K562 (cell line): ENCODE results near the gene SLC44A5. TPM values are rescaled to one million over a fixed set of nuclear protein-coding genes. Genes with fewer than 3 reads are reported as not detected.

Experiments
- ATAC-seq: fragments of 200-7000 bp; cut with Tn5 transposase; 3 replicates; pipeline ENCODE4 v1.9.1; 2020; ENCODE audit warnings: moderate library complexity
- BruUV-seq: library from RNA; stranded (reverse); fragments of 400-500 nt; replicated peaks from 2 replicates; lab custom pipeline; 2021; lab: Mats Ljungman, UMichigan
- CTCF ChIA-PET: fragments of 300-600 bp; formaldehyde crosslinking; extraction: SDS; loops from one replicate; lab custom pipeline; 2021; ENCODE audit warnings: low intra/inter-chr PET ratio; lab: Yijun Ruan, JAX
- POLR2A ChIA-PET: fragments of 300-600, 350-650 bp; sonication (Branson Sonifier 250); formaldehyde crosslinking; extraction: SDS; loops from one replicate; lab custom pipeline; 2021; ENCODE audit warnings: antibody characterized with exemption, inconsistent platforms; lab: Yijun Ruan, JAX
- DNase-seq, 4 experiments: peaks; one replicate each; pipeline versions ENCODE4 v3.0.0 to v3.0.0-alpha.2; 2011 to 2018; ENCODE audit warnings: low spot score in 3 of 4, mixed read lengths in 3 of 4; ENCODE audit errors: extremely low read depth in 1 of 4
- FAIRE-seq: peaks from 2 replicates; lab custom pipeline; 2011; peaks lifted over from hg19 to GRCh38; lab: Jason Lieb, UNC
- H2AFZ ChIP-seq: 2 replicates; pipeline ENCODE4 v1.6.0; 2011; ENCODE audit warnings: low read depth, low read length, control low read depth, inconsistent platforms
- H3K27ac ChIP-seq: fragments of 200-600 bp; 3 replicates; pipeline ENCODE4 v1.8.0; 2011; ENCODE audit warnings: low read depth, mild to moderate bottlenecking, control low read depth, inconsistent platforms, low read length, moderate library complexity, mixed read lengths; ENCODE audit errors: extremely low read depth
- H3K27me3 ChIP-seq, 2 experiments: fragments of 300-600 bp in 1 of 2; 2 replicates in 1 of 2; 3 replicates in 1 of 2; pipeline versions ENCODE4 v1.6.0 to v1.8.0; 2011; ENCODE audit warnings: inconsistent platforms in 2 of 2, low read length in 2 of 2, mild to moderate bottlenecking in 1 of 2, mixed read lengths in 1 of 2, moderate library complexity in 1 of 2; ENCODE audit not compliant: control insufficient read depth in 2 of 2, insufficient read depth in 2 of 2
- H3K36me3 ChIP-seq: fragments of 300-600 bp; 3 replicates; pipeline ENCODE4 v1.8.0; 2011; ENCODE audit warnings: mild to moderate bottlenecking, low read length, inconsistent platforms; ENCODE audit not compliant: control insufficient read depth, insufficient read depth
- H3K4me1 ChIP-seq, 2 experiments: fragments of 200-600 bp in 1 of 2; replicated peaks in 1 of 2; 2 replicates in 1 of 2; 3 replicates in 1 of 2; pipeline versions ENCODE4 v1.5.1 to v1.8.0; 2011; ENCODE audit warnings: inconsistent platforms in 2 of 2, low read length in 2 of 2, mild to moderate bottlenecking in 1 of 2, mixed read lengths in 1 of 2, moderate library complexity in 1 of 2; ENCODE audit not compliant: control insufficient read depth in 2 of 2, insufficient read depth in 2 of 2
- H3K4me2 ChIP-seq: 2 replicates; pipeline ENCODE4 v1.6.1; 2011; ENCODE audit warnings: low read length, control low read depth, inconsistent platforms, mixed read lengths; ENCODE audit not compliant: insufficient read depth
- H3K4me3 ChIP-seq: fragments of 200-600 bp; sonication (generic), shearing (Covaris generic); 2 replicates; pipeline ENCODE4 v1.5.1; 2016; ENCODE audit warnings: control low read depth, inconsistent platforms
- H3K79me2 ChIP-seq: fragments of 200-600 bp; 3 replicates; pipeline ENCODE4 v1.8.0; 2011; ENCODE audit warnings: low read length, inconsistent platforms; ENCODE audit not compliant: control insufficient read depth, insufficient read depth
- H3K9ac ChIP-seq, 2 experiments: 2 replicates each; pipeline versions ENCODE4 v1.6.0 to v1.6.1; 2011; ENCODE audit warnings: low read depth in 2 of 2, low read length in 2 of 2, control low read depth in 1 of 2, inconsistent platforms in 1 of 2, mild to moderate bottlenecking in 1 of 2, mixed read lengths in 1 of 2; ENCODE audit not compliant: insufficient read depth in 1 of 2
- H3K9me1 ChIP-seq: one replicate; pipeline ENCODE4 v1.6.0; 2011; ENCODE audit warnings: inconsistent platforms, mild to moderate bottlenecking, low read length, moderate library complexity; ENCODE audit not compliant: control insufficient read depth, insufficient read depth
- H3K9me3 ChIP-seq: replicated peaks from 2 replicates; pipeline ENCODE4 v1.5.1; 2011; ENCODE audit warnings: low read depth, low read length, inconsistent platforms; ENCODE audit not compliant: control insufficient read depth, insufficient read depth
- H4K20me1 ChIP-seq: replicated peaks from 2 replicates; pipeline ENCODE4 v1.6.1; 2011; ENCODE audit warnings: low read length, inconsistent platforms, mixed read lengths; ENCODE audit not compliant: control insufficient read depth, insufficient read depth
- ARID4B ChIP-seq: sonication (generic); formaldehyde crosslinking; IDR thresholded peaks from 2 replicates; pipeline ENCODE4 v1.8.0; 2022; ENCODE audit warnings: mild to moderate bottlenecking, missing genetic modification reagents
- ATF3 ChIP-seq, 2 experiments: fragments of 450-650 bp in 1 of 2; sonication (generic) in 1 of 2; formaldehyde crosslinking in 1 of 2; IDR thresholded peaks in 1 of 2; conservative IDR thresholded peaks in 1 of 2; 2 replicates each; pipeline versions ENCODE4 v1.6.1 to v1.8.1; 2016 to 2023; ENCODE audit warnings: mild to moderate bottlenecking in 2 of 2, moderate library complexity in 2 of 2, inconsistent platforms in 1 of 2, missing genetic modification reagents in 1 of 2
- CC2D1A ChIP-seq: fragments of 450-650 bp; IDR thresholded peaks from 2 replicates; pipeline ENCODE4 v1.6.1; 2017; ENCODE audit warnings: mild to moderate bottlenecking
- RNF2 ChIP-seq: sonication (generic); IDR thresholded peaks from 2 replicates; pipeline ENCODE4 v1.6.1; 2016
- SP1 ChIP-seq: sonication (generic); formaldehyde crosslinking; IDR thresholded peaks from 2 replicates; pipeline ENCODE4 v1.8.1; 2022; ENCODE audit warnings: mild to moderate bottlenecking, missing genetic modification reagents
- ZNF175 ChIP-seq: fragments of 200-800 bp; sonication (Bioruptor generic); IDR thresholded peaks from 2 replicates; pipeline ENCODE4 v1.6.1; 2016; ENCODE audit warnings: low read depth, mild to moderate bottlenecking, missing genetic modification characterization, missing compliant biosample characterization
- ZNF311 ChIP-seq: fragments of 250-450 bp; sonication (Bioruptor Pico); IDR thresholded peaks from 2 replicates; pipeline ENCODE4 v1.4.0; 2020; ENCODE audit warnings: mild to moderate bottlenecking, moderate library complexity
- WGBS: fragments of 100-300 bp; shearing (Covaris generic); methylation state at CpG from one replicate; pipeline ENCODE4 v1.1.6; 2016; ENCODE audit warnings: low coverage, mixed read lengths; ENCODE audit not compliant: insufficient coverage; ENCODE audit errors: missing lambda C conversion rate; 5-methylcytosine and 5-hydroxymethylcytosine counted together
- in situ Hi-C: fragments of 300-500 bp; cut with MboI; formaldehyde crosslinking; loops from 4 replicates; pipeline ENCODE4 v1.15.0; 2018; ENCODE audit warnings: inconsistent platforms, mixed read lengths
- intact Hi-C: fragments of 100-400 bp; cut with micrococcal nuclease; formaldehyde crosslinking; loops from 2 replicates; pipeline ENCODE4 v1.14.2; 2022
- polyA plus RNA-seq, 8 experiments: library from polyadenylated mRNA; depleted of rRNA in 4 of 8; stranded (reverse) in 5 of 8; unstranded in 3 of 8; fragments of >200 nt; fragmentation: Nextera tagmentation in 2 of 8; fragmentation: Illumina TruSeq in 1 of 8; extraction: Ambion mirVana in 2 of 8; extraction: Trizol in 1 of 8; gene quantifications; 2 replicates each; pipeline versions ENCODE4 v1.2.1 to v1.2.3, GENCODE V29; 2011 to 2014; ENCODE audit warnings: inconsistent platforms in 1 of 8, missing spikeins in 1 of 8
- total RNA-seq, 7 experiments: library from RNA; depleted of rRNA in 6 of 7; stranded (reverse); fragments of >200 nt in 6 of 7; fragmentation: Illumina TruSeq in 2 of 7; extraction: Trizol in 2 of 7; gene quantifications; 2 replicates each; pipeline versions ENCODE4 v1.2.1 to v1.2.3, GENCODE V29; 2011 to 2021; ENCODE audit warnings: low replicate concordance in 1 of 7
- TF ChIP-seq, protein P1 (sequence below): fragments of 450-650 bp; IDR thresholded peaks from 2 replicates; pipeline ENCODE4 v1.6.1; 2016
- TF ChIP-seq, protein P2 (sequence below), 2 experiments: fragments of 450-650 bp in 1 of 2; IDR thresholded peaks; 2 replicates each; pipeline ENCODE4 v1.6.1; 2011 to 2017; ENCODE audit warnings: low read depth in 2 of 2, antibody characterized with exemption in 1 of 2, borderline replicate concordance in 1 of 2, low read length in 1 of 2, mild to moderate bottlenecking in 1 of 2, mixed read lengths in 1 of 2; ENCODE audit not compliant: control insufficient read depth in 1 of 2
- TF ChIP-seq, protein P3 (sequence below), 2 experiments: fragments of 200-800 bp in 1 of 2; sonication (Bioruptor generic) in 1 of 2; sonication (generic) in 1 of 2; formaldehyde crosslinking in 1 of 2; IDR thresholded peaks in 1 of 2; conservative IDR thresholded peaks in 1 of 2; 2 replicates each; pipeline versions ENCODE4 v1.5.0 to v1.6.1; 2016 to 2020; ENCODE audit warnings: missing compliant biosample characterization in 1 of 2, missing genetic modification characterization in 1 of 2, missing genetic modification reagents in 1 of 2

SLC44A5 gene
- total and polyA plus RNA-seq, 9 of the 15 experiments (the other 6 are each of a cell fraction or from before 2014, with no cell fraction given), result 1.2 to 10.1 (median 3.2) TPM

- BruUV-seq, result no TSS peak
- H3K36me3 ChIP-seq, result no peaks in the 10 kb centered on the region
- no peak for ATAC-seq
- no peak for TF ChIP-seq SP1 (CRISPR knock-in tag)
- TF ChIP-seq, protein P1, sequence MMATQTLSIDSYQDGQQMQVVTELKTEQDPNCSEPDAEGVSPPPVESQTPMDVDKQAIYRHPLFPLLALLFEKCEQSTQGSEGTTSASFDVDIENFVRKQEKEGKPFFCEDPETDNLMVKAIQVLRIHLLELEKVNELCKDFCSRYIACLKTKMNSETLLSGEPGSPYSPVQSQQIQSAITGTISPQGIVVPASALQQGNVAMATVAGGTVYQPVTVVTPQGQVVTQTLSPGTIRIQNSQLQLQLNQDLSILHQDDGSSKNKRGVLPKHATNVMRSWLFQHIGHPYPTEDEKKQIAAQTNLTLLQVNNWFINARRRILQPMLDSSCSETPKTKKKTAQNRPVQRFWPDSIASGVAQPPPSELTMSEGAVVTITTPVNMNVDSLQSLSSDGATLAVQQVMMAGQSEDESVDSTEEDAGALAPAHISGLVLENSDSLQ, result no peak
- TF ChIP-seq, protein P2, sequence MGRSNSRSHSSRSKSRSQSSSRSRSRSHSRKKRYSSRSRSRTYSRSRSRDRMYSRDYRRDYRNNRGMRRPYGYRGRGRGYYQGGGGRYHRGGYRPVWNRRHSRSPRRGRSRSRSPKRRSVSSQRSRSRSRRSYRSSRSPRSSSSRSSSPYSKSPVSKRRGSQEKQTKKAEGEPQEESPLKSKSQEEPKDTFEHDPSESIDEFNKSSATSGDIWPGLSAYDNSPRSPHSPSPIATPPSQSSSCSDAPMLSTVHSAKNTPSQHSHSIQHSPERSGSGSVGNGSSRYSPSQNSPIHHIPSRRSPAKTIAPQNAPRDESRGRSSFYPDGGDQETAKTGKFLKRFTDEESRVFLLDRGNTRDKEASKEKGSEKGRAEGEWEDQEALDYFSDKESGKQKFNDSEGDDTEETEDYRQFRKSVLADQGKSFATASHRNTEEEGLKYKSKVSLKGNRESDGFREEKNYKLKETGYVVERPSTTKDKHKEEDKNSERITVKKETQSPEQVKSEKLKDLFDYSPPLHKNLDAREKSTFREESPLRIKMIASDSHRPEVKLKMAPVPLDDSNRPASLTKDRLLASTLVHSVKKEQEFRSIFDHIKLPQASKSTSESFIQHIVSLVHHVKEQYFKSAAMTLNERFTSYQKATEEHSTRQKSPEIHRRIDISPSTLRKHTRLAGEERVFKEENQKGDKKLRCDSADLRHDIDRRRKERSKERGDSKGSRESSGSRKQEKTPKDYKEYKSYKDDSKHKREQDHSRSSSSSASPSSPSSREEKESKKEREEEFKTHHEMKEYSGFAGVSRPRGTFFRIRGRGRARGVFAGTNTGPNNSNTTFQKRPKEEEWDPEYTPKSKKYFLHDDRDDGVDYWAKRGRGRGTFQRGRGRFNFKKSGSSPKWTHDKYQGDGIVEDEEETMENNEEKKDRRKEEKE (IDR thresholded peaks at IDR 0.05; ENCODE audit: borderline replicate concordance in 1 of 2, control insufficient read depth in 1 of 2, low read depth in 2 of 2, low read length in 1 of 2), result no peak
- no peak for TF ChIP-seq ATF3 (IDR thresholded peaks at IDR 0.05)
- TF ChIP-seq ATF3 (CRISPR knock-in tag; conservative IDR thresholded peaks at IDR 0.05), result no peak
- no peak for TF ChIP-seq ARID4B (CRISPR knock-in tag)
- TF ChIP-seq RNF2, result no peak
- TF ChIP-seq ZNF311 (CRISPR knock-in tag), result no peak
- no peak for TF ChIP-seq ZNF175 (CRISPR knock-in tag)
- TF ChIP-seq CC2D1A, result no peak
- TF ChIP-seq, protein P3, sequence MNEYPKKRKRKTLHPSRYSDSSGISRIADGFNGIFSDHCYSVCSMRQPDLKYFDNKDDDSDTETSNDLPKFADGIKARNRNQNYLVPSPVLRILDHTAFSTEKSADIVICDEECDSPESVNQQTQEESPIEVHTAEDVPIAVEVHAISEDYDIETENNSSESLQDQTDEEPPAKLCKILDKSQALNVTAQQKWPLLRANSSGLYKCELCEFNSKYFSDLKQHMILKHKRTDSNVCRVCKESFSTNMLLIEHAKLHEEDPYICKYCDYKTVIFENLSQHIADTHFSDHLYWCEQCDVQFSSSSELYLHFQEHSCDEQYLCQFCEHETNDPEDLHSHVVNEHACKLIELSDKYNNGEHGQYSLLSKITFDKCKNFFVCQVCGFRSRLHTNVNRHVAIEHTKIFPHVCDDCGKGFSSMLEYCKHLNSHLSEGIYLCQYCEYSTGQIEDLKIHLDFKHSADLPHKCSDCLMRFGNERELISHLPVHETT (CRISPR knock-in tag; conservative IDR thresholded peaks at IDR 0.05 in 1 of 2, IDR thresholded peaks at IDR 0.05 in 1 of 2), result no peak
Measured at GRCh38 chr1:75171876-75172275, 439.0 kb downstream of the SLC44A5 start.

More at GRCh38 chr1:75171876-75172275, 439.0 kb downstream of the SLC44A5 start:
- H3K4me1 ChIP-seq, result no peaks in the 10 kb centered on the region
- no peaks in the 10 kb centered on the region for H3K79me2 ChIP-seq
- no peak overlapping the region for H3K4me2 ChIP-seq
- H3K9ac ChIP-seq, result no peak overlapping the region
- H3K9me1 ChIP-seq, result no peaks in the 10 kb centered on the region
- H3K9me3 ChIP-seq, result no peaks in the 10 kb centered on the region
- ChIA-PET POLR2A (interaction anchor here (1.6 kb wide), 1 partner anchor 10 kb away, joined by 5 read pairs; no protein-coding TSS in a partner anchor), CTCF (no interaction called here)
- H3K27ac ChIP-seq, result no peak overlapping the region
- FAIRE-seq, result no peak
- H4K20me1 ChIP-seq, result no peaks in the 10 kb centered on the region
- intact Hi-C loops, result no loop called here
- in situ Hi-C loops, result no loop called here
- H3K27me3 ChIP-seq, result no peaks in the 10 kb centered on the region
- 0% methylated on average over 1 of the region's 1 CpG for WGBS
- H2AFZ ChIP-seq, result no peak overlapping the region
- H3K4me3 ChIP-seq, result no peak overlapping the region
- no peak for DNase-seq
